Head of caudate nucleus (tissue), 42 donors: Measurements from ENCODE around the gene SMARCD3.

ENCODE experiments used
- DNase-seq, 42 donors: peaks; one replicate each; pipeline versions ENCODE4 v3.0.0 to v3.0.0-alpha.2; 2020 to 2021; ENCODE audit warnings: mixed read lengths in 7 of 42
- intact Hi-C: fragments of 100-400 bp; cut with DNase I; formaldehyde crosslinking; loops from one replicate; pipeline ENCODE4 v1.15.0; 2022

SMARCD3 gene

DNA sequence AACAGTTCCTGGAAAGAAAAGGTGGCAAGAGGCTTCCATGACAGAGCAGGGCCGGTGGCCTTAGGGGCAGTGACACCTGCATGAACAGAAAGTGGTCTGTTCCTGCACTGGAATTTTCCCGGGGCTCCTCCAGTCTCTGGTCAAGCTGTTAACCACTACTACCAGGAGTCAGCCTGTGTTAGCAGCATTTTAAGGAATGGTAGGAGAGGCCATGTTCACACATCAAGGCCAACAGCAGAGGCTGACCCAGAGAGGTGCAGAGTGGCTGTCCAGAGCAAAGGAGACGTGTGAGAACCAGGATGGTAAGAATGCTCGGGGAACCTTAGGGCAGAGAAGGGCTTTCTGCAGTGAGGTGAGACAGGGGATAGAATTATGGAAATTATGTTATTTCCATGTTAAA lies 46.7 kb downstream of the SMARCD3 start:
- intact Hi-C loops = no loop called here
- DNase-seq = no peak

DNA sequence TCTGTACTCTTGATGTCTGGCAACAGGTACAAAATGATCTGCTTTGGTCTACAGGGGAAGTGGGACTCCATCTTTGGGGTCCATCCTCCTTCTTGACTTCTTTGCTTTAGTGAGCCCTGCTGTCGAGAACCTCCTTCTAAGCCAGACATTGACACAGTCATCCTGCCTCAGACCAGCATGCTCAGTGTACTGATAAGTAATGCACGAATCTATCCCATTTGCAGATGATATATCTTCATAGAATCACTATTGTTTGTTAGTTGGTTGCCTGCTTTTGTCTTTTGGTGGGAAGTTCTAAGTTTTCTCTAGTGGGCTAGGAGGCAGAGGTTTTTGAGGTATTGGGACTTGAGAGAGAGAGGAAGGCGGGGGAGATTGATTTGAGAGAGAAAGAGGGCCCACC lies 47.1 kb downstream of the SMARCD3 start:
- DNase-seq = no peak
- intact Hi-C loops = no loop called here

DNA sequence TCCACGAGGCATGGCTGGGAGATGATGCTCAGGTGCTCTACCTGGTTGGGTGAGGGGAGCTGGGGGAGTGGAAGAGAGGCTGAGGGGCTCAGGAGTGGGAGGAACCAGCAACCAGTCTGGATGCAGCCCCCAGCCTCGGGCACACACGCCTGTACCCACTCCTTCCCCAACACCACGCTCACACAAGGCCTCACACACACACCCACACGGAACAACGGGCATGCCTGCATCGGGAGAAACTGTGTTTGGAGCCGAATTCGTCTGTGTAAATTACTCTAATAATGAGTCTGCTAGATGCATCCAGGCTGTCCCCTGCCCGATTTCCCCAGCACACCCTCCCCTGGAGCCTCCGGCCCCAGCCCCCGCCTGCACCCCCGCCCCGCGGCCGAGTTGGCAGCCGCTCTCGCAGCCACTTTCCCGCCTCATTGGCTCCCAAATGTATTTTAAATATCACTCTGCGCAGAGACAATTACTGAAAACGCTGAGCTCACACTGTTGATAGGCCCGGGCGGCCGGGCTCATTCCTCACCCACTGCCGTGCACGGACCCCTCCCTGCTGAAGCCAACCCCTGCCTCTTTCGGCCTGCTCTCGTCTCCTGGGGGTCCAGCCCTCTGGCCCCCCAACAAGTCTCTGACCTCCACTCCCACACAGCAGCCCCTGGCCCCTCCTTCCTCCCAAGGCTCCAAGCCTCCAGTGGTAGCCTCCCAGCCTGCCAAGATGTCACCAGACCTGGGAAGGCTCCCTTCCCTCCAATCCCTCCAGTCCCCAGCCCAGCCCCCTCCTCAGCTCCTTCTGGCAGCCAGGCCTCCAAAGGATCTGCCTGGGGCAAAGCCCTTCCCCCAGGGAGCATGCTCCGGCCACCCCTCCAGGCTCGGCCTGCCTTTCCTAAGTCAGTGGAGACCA lies 49.3 kb downstream of the SMARCD3 start:
- intact Hi-C loops = no loop called here
- DNase-seq = peak in 25 of 42 donors; percentile 8 to 49 (median 21)

DNA sequence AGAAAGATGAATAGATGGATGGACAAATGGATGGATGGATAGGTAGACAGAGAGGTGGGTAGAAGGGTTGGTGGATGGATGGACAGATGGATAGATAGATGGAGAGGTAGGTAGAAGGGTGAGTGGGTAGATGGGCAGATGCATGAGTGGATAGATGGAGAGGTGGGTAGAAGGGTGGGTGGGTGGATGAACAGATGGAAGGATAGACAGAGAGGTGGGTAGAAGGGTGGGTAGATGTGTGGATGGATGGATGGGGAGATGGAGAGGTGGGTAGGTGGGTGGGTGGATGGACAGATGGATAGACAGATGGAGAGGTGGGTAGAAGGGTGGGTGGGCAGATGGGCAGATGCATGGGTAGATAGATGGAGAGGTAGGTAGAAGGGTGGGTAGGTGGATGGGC lies 50.6 kb downstream of the SMARCD3 start:
- intact Hi-C loops = no loop called here
- DNase-seq = no peak

DNA sequence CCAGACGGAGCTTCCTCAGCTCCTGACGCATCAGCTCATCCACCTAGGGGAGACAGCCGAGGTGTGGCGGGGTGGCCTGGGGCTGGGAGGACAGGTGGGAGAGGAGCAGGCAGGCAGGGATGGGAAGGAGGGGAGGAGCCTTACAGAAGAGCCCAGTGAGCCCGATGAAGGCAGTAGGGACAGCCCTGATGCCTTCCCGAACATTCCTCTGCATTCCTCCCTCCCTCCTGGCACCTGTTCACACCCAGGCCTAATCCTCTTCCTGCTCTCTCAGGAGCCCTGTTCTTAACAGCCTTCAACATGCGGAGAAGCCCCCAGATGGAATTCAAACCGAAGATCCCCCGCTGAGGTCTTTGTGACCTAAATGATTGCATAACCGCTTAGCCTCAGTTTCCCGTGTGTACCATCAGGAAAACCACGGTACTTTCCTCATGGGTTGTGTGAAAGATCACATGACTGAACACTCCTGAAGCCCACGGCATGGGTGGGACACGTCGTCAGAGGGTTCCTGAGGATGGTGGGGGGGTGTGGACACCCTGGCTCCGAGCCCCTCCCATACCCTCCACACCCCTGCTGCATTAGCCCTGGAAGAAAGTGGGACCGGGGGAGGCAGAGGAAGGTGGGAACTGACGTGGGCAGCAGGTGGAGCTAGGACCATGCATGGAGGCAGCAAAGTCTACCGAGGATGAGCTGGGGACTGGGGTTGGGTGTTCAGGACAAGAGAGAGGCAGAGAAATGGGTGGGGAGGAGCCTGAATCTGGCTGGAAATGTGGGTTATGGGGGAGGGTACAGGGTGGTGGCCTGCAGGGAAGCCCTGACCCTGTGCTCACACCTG lies 52.7 kb downstream of the SMARCD3 start:
- intact Hi-C loops = no loop called here
- no peak for DNase-seq

DNA sequence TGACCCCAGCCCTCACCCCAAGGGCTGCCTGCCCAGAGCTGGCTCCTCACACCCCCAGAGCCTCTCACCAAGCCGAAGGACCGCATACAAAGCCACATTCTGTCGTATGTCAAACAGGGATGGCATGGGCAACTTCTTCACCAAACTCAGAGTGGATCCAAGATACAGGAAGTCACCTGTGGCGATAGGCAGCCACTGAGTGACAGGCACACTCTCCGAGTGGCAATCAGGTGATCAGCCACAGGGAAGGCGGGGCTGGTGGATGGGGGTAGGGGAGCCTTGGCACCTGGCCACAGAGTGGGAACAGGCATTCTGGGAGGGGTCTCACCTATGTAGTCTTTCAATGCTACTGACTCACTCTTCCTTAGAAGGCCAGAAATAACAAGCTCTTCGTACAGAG lies 54.3 kb downstream of the SMARCD3 start:
- DNase-seq = no peak
- intact Hi-C loops = no loop called here

DNA sequence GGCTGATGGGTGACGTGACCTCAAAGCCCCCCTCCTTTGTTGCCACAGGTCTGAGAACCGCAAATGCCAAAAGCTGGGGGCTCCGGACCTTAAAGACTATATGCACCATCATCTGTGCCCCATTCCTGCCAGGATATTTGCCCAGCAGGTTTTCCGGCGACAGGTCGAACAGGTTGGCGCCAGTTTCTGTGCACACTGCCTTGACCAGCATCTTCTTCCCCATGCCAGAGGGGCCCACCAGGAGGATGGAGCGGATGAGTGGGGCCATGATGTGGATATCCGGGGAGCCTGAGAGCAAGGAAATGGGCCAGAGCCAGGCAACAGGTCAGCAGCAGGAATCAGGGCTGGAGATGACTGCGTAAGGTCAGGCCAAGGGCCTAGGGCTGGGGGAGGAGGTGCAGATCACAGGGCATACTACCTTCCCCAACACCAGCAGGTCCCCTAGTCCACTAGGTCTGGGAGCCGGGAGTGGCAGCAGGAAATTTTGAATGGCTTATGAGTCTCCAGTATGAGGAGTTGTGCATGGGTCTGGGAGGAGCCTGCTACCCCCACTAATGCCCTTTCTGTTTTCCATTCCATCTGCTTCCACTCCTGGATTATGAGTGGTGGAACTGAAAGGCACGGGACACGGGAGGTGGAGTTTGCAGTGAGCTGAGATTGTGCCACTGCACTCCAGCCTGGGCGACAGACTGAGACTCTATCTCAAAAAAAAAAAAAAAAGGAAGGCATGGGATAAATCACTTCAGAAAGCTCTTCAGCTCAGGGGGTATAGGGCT lies 55.1 kb downstream of the SMARCD3 start:
- DNase-seq = no peak
- intact Hi-C loops = no loop called here

DNA sequence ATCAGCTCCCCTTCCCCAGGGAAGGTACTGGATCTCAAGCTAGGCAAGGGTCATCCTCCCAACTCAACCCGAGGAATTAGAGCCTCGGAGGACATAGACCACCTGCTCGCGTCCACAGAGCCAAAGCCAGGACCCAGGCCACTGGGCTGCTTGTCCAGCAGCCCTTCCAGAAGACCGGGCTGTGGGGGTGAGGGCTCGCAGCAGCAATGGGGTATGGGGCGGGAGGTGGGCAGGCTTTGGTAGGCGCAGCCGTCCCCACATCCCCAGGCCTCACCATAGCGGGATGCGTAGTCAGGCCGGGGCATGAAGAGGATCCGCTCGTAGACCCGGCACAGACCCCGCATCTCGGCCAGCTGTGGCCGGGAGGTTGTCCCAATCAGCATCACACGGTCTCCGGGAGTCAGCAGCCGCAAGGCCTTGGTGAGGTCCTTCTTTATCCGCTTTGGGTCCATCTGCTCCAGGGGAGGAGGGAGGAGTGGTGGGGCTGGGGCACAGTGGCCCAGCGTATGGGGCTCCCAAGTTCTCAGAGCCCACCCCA lies 56.4 kb downstream of the SMARCD3 start:
- intact Hi-C loops = no loop called here
- DNase-seq = no peak

DNA sequence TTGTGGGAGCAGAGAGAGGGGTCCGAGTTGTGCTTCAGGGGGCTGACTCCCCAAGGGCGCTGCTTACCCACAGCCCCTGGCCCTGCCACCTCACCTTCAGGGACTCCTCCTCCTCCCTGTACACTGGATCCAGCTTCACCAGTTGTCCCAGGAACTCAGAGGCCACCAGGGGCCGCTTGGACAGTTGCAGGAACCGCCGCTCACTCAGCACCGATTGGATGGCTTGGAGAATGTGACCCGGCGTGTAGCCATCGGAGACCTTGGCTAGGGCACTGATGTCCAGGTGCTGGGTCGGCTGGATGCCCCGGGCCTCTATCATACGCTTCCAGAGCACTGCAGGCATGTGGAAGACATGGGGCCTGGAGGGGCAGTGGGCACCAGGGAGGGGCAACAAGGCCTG lies 57.0 kb downstream of the SMARCD3 start:
- DNase-seq = no peak
- intact Hi-C loops = no loop called here

DNA sequence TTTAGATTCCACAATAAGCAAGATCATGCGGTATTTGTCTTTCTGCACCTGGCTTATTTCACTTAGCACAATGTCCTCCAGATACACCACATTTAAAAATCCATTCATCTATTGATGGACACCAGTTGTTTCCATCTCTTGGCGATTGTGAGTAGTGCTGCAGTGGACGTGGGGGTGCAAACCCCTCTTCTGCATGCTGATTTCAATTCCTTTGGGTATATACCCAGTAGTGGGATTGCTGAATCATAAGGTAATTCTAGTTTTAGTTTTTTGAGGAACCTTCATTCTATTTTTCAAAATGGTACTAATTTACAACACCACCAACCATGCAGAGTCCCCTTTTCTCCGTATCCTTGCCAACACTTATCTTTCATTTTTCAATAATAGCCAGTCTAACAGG lies 59.5 kb downstream of the SMARCD3 start:
- no peak for DNase-seq
- intact Hi-C loops = no loop called here
